ENCODE measurements around the gene NDUFC2.

The NDUFC2 gene

DNA sequence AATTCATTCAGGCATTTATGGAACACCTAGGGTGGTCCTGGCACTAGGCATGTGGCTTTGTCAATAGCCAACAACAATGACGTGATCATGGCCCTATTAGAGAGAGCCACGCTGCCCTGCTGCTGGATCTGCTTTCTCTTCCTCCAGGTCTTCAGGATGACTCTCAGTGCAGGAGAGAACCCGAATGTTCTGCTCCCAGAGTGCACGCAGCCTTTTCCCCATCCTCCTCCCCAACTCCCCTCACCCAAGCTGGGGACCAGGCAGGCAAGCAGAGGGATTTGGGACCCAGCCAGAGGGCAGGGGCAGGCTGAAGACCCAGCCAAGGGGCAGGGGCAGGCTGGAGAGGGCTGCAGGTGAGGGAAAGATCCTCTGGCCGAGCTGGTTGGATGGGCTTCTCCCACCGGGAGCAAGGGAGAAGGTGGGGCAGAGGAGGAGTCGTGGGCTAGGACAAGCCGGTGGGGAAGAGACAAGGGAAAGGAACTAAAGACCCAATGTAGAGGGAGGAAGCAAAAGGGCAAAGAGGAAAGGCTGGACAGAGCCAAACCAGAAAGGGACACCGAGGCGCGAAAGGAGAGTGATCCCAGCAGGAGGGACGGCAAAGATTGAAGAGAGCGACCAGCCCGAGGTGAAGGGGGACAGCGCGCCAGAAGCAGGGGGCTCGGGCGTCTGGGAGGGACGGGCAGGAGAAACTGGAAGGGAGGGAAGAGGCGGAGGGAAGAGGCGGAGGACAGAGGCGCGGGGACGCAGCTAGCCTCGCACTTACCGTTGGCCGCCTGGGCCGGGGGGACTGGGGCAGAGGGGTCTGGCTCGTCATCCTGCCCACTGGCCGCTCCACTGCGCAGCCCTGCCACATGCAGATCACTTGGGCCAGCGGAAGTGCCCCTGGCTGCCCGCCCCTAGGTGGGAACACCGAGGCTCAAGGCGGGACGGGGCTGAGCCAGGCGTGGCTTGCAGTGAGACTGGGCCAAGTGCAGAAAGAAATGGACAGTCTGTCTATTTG lies 57.0 kb downstream of the NDUFC2 start, which contains the start of gene KCTD14:
TSS of gene KCTD14 (minus strand) at position 880 of the 1,000 bp plus-strand sequence. CDS start at position 853, 27 bp downstream.
- Histone ChIP-seq H3K27ac (ENCODE audit: low read length, poor library complexity, severe bottlenecking) (no peak within 1 kb of the TSS), H2BK15ac (ENCODE audit: low read depth, poor library complexity, severe bottlenecking) (no peak within 1 kb of the TSS), H2AFZ (ENCODE audit: low read depth, low read length) (peak within 1 kb of the TSS; percentile 99), H3K79me1 (replicated peaks; ENCODE audit: low read length, poor library complexity, severe bottlenecking) (no peaks in the 10 kb centered on the region), H2BK12ac (ENCODE audit: low read length in 2 of 2) (peak within 1 kb of the TSS in 1 of 2 experiments; percentile 63), H3K27me3 (ENCODE audit: control insufficient read depth in 1 of 2, insufficient read depth in 1 of 2, low read length in 2 of 2) (peaks cover 0 to 3% of the 10 kb centered on the region in 2 experiments), H3K4me3 (ENCODE audit: insufficient read depth in 1 of 2, low read depth in 1 of 2, low read length in 2 of 2) (peak within 1 kb of the TSS; percentile 69 to 79), H3K9me3 (ENCODE audit: control insufficient read depth, low read length) (no peaks in the 10 kb centered on the region), H3K18ac (ENCODE audit: low read depth in 1 of 2, low read length in 2 of 2) (peak within 1 kb of the TSS; percentile 58 to 81), H4K91ac (ENCODE audit: low read length) (peak within 1 kb of the TSS; percentile 78), H3K4me1 (ENCODE audit: control insufficient read depth, insufficient read depth, low read depth, low read length) (peaks cover 11% of the 10 kb centered on the region), H3K14ac (ENCODE audit: low read length in 2 of 2) (peak within 1 kb of the TSS in 1 of 2 experiments; percentile 92), H3K4ac (ENCODE audit: low read depth in 1 of 2, low read length in 2 of 2) (no peak within 1 kb of the TSS), H3K9ac (ENCODE audit: low read length) (peak within 1 kb of the TSS; percentile 70), H3K23ac (ENCODE audit: low read length in 2 of 2) (peak within 1 kb of the TSS in 1 of 2 experiments; percentile 60), H2AK5ac (ENCODE audit: low read length, severe bottlenecking) (no peak within 1 kb of the TSS), H3K36me3 (ENCODE audit: control insufficient read depth in 1 of 2, insufficient read depth in 2 of 2, low read depth in 1 of 2, low read length in 2 of 2) (no peaks in the 10 kb centered on the region), H3K4me2 (ENCODE audit: low read length, poor library complexity, severe bottlenecking) (peak within 1 kb of the TSS; percentile 94), H4K8ac (ENCODE audit: low read length) (peak within 1 kb of the TSS; percentile 59), H2BK5ac (ENCODE audit: low read depth, low read length, poor library complexity, severe bottlenecking) (no peak within 1 kb of the TSS), H2BK120ac (ENCODE audit: low read depth, low read length) (no peak within 1 kb of the TSS)
- DNase-seq: no peak
- WGBS: 10% methylated on average over 36 of the region's 37 CpGs

DNA sequence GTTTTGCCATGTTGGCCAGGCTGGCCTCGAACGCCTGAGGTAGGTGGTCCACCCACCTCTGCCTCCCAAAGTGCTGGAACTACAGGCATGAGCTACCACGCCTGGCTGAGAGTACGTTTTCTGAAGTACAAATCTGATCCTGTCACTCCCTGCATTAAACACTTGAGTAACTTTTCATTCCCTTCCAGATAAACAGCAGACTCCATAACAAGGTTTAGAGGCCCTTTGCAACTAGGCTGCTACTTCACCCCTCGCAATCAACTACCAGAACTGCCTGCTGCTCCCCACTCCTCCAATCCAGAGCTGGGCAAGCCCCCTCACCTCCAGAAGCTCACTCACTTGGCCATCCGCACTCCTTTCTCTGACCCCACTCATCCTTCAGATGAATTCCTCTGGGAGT lies 58.1 kb downstream of the NDUFC2 start:
- Histone ChIP-seq H3K4me3 (ENCODE audit: insufficient read depth in 1 of 2, low read depth in 1 of 2, low read length in 2 of 2) (no peak overlapping the region), H2BK5ac (ENCODE audit: low read depth, low read length, poor library complexity, severe bottlenecking) (no peak overlapping the region), H3K4ac (ENCODE audit: low read depth in 1 of 2, low read length in 2 of 2) (no peak overlapping the region), H2BK15ac (ENCODE audit: low read depth, poor library complexity, severe bottlenecking) (no peak overlapping the region), H4K8ac (ENCODE audit: low read length) (no peak overlapping the region), H2AK5ac (ENCODE audit: low read length, severe bottlenecking) (no peak overlapping the region), H2BK120ac (ENCODE audit: low read depth, low read length) (no peak overlapping the region), H4K91ac (ENCODE audit: low read length) (no peak overlapping the region), H3K23ac (ENCODE audit: low read length in 2 of 2) (no peak overlapping the region), H2AFZ (ENCODE audit: low read depth, low read length) (no peak overlapping the region), H3K18ac (ENCODE audit: low read depth in 1 of 2, low read length in 2 of 2) (no peak overlapping the region), H3K14ac (ENCODE audit: low read length in 2 of 2) (no peak overlapping the region), H3K9ac (ENCODE audit: low read length) (no peak overlapping the region), H3K79me1 (replicated peaks; ENCODE audit: low read length, poor library complexity, severe bottlenecking) (no peaks in the 10 kb centered on the region), H3K4me2 (ENCODE audit: low read length, poor library complexity, severe bottlenecking) (no peak overlapping the region), H3K27ac (ENCODE audit: low read length, poor library complexity, severe bottlenecking) (no peak overlapping the region), H3K27me3 (ENCODE audit: control insufficient read depth in 1 of 2, insufficient read depth in 1 of 2, low read length in 2 of 2) (peaks cover 0 to 3% of the 10 kb centered on the region in 2 experiments), H3K36me3 (ENCODE audit: control insufficient read depth in 1 of 2, insufficient read depth in 2 of 2, low read depth in 1 of 2, low read length in 2 of 2) (peaks cover 0 to 4% of the 10 kb centered on the region in 2 experiments), H3K4me1 (ENCODE audit: control insufficient read depth, insufficient read depth, low read depth, low read length) (peaks cover 11% of the 10 kb centered on the region), H3K9me3 (ENCODE audit: control insufficient read depth, low read length) (no peaks in the 10 kb centered on the region), H2BK12ac (ENCODE audit: low read length in 2 of 2) (no peak overlapping the region)
- DNase-seq: no peak
- WGBS: 97% methylated on average over 6 of the region's 6 CpGs

DNA sequence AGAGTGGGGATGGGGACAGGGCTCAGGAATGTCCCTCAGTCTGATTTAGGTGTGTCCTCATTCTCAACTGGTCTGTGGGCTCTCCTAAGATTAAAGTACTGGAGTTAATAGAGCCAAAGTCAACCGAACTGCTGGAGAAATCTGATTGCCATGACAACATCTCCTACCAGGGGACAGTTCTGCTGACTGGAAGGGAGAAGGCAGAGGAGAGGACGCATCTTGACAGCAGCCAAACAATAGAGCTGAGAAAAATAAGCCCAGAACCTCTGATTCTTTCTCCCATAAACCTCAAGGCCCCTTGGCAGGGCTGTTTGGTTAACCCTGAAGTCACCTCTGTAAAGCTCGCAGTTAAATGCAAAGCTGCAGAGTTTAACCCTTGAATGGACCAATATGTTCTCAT lies 59.4 kb downstream of the NDUFC2 start:
- Histone ChIP-seq H3K9ac (ENCODE audit: low read length) (no peak overlapping the region), H3K27ac (ENCODE audit: low read length, poor library complexity, severe bottlenecking) (no peak overlapping the region), H3K14ac (ENCODE audit: low read length in 2 of 2) (no peak overlapping the region), H3K36me3 (ENCODE audit: control insufficient read depth in 1 of 2, insufficient read depth in 2 of 2, low read depth in 1 of 2, low read length in 2 of 2) (peaks cover 0 to 7% of the 10 kb centered on the region in 2 experiments), H3K18ac (ENCODE audit: low read depth in 1 of 2, low read length in 2 of 2) (no peak overlapping the region), H3K4me3 (ENCODE audit: insufficient read depth in 1 of 2, low read depth in 1 of 2, low read length in 2 of 2) (no peak overlapping the region), H3K23ac (ENCODE audit: low read length in 2 of 2) (no peak overlapping the region), H2BK15ac (ENCODE audit: low read depth, poor library complexity, severe bottlenecking) (no peak overlapping the region), H2BK120ac (ENCODE audit: low read depth, low read length) (no peak overlapping the region), H4K8ac (ENCODE audit: low read length) (no peak overlapping the region), H4K91ac (ENCODE audit: low read length) (no peak overlapping the region), H3K4me1 (ENCODE audit: control insufficient read depth, insufficient read depth, low read depth, low read length) (peaks cover 11% of the 10 kb centered on the region), H3K9me3 (ENCODE audit: control insufficient read depth, low read length) (no peaks in the 10 kb centered on the region), H3K79me1 (replicated peaks; ENCODE audit: low read length, poor library complexity, severe bottlenecking) (no peaks in the 10 kb centered on the region), H2AK5ac (ENCODE audit: low read length, severe bottlenecking) (no peak overlapping the region), H2BK5ac (ENCODE audit: low read depth, low read length, poor library complexity, severe bottlenecking) (no peak overlapping the region), H3K4me2 (ENCODE audit: low read length, poor library complexity, severe bottlenecking) (no peak overlapping the region), H3K4ac (ENCODE audit: low read depth in 1 of 2, low read length in 2 of 2) (no peak overlapping the region), H2AFZ (ENCODE audit: low read depth, low read length) (no peak overlapping the region), H3K27me3 (ENCODE audit: control insufficient read depth in 1 of 2, insufficient read depth in 1 of 2, low read length in 2 of 2) (peaks cover 0 to 3% of the 10 kb centered on the region in 2 experiments), H2BK12ac (ENCODE audit: low read length in 2 of 2) (no peak overlapping the region)
- WGBS: 33% methylated on average over 3 of the region's 3 CpGs
- DNase-seq: no peak

DNA sequence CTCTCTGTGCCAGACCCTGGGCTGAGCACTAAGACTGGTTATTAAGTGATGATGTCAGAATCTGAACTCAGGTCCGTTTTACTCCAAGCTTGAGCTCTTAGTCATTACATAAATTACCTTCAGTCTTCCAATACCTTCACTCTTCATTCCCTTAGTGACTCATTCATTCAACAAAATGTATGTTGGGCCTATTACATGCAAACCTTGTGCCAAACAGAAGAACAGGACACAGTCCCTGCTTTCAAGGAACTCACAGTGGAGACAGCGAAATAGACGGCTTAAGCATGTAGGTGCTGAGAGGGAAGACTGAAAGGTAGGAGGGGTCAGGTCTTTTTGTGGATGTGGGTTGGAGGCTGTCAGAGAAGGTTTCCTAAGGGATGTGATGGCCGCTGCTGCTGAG lies 59.9 kb downstream of the NDUFC2 start:
- Histone ChIP-seq H4K91ac (ENCODE audit: low read length) (no peak overlapping the region), H2BK12ac (ENCODE audit: low read length in 2 of 2) (no peak overlapping the region), H3K4ac (ENCODE audit: low read depth in 1 of 2, low read length in 2 of 2) (no peak overlapping the region), H2AK5ac (ENCODE audit: low read length, severe bottlenecking) (no peak overlapping the region), H2BK120ac (ENCODE audit: low read depth, low read length) (no peak overlapping the region), H3K18ac (ENCODE audit: low read depth in 1 of 2, low read length in 2 of 2) (no peak overlapping the region), H3K27ac (ENCODE audit: low read length, poor library complexity, severe bottlenecking) (no peak overlapping the region), H3K79me1 (replicated peaks; ENCODE audit: low read length, poor library complexity, severe bottlenecking) (no peaks in the 10 kb centered on the region), H2AFZ (ENCODE audit: low read depth, low read length) (no peak overlapping the region), H3K36me3 (ENCODE audit: control insufficient read depth in 1 of 2, insufficient read depth in 2 of 2, low read depth in 1 of 2, low read length in 2 of 2) (peaks cover 0 to 8% of the 10 kb centered on the region in 2 experiments), H3K27me3 (ENCODE audit: control insufficient read depth in 1 of 2, insufficient read depth in 1 of 2, low read length in 2 of 2) (peaks cover 0 to 3% of the 10 kb centered on the region in 2 experiments), H3K4me1 (ENCODE audit: control insufficient read depth, insufficient read depth, low read depth, low read length) (peaks cover 11% of the 10 kb centered on the region), H2BK15ac (ENCODE audit: low read depth, poor library complexity, severe bottlenecking) (no peak overlapping the region), H2BK5ac (ENCODE audit: low read depth, low read length, poor library complexity, severe bottlenecking) (no peak overlapping the region), H3K23ac (ENCODE audit: low read length in 2 of 2) (no peak overlapping the region), H4K8ac (ENCODE audit: low read length) (no peak overlapping the region), H3K14ac (ENCODE audit: low read length in 2 of 2) (no peak overlapping the region), H3K9ac (ENCODE audit: low read length) (no peak overlapping the region), H3K9me3 (ENCODE audit: control insufficient read depth, low read length) (no peaks in the 10 kb centered on the region), H3K4me3 (ENCODE audit: insufficient read depth in 1 of 2, low read depth in 1 of 2, low read length in 2 of 2) (no peak overlapping the region), H3K4me2 (ENCODE audit: low read length, poor library complexity, severe bottlenecking) (no peak overlapping the region)
- no peak for DNase-seq
- WGBS: 48% methylated on average over 4 of the region's 4 CpGs

Data from mesenchymal stem cell (in vitro differentiated cells and primary cell).